GM08714 (cell line): ENCODE measurements around the gene DENND11.

Experiments
- H3K4me3 ChIP-seq: fragments of 200-500 bp; sonication (Bioruptor generic); 2 replicates; pipeline ENCODE4 v1.5.1; 2014; ENCODE audit warnings: mild to moderate bottlenecking, low read length, inconsistent platforms
- ZNF274 ChIP-seq: IDR thresholded peaks from 2 replicates; pipeline ENCODE4 v1.6.1; 2012; ENCODE audit warnings: mild to moderate bottlenecking, low read depth, low read length

DENND11 gene

GRCh38 chr7:141676618-141677017 lies 25.3 kb downstream of the DENND11 start:
- H3K4me3 ChIP-seq: no peak overlapping the region
- no peak for TF ChIP-seq ZNF274

DNA sequence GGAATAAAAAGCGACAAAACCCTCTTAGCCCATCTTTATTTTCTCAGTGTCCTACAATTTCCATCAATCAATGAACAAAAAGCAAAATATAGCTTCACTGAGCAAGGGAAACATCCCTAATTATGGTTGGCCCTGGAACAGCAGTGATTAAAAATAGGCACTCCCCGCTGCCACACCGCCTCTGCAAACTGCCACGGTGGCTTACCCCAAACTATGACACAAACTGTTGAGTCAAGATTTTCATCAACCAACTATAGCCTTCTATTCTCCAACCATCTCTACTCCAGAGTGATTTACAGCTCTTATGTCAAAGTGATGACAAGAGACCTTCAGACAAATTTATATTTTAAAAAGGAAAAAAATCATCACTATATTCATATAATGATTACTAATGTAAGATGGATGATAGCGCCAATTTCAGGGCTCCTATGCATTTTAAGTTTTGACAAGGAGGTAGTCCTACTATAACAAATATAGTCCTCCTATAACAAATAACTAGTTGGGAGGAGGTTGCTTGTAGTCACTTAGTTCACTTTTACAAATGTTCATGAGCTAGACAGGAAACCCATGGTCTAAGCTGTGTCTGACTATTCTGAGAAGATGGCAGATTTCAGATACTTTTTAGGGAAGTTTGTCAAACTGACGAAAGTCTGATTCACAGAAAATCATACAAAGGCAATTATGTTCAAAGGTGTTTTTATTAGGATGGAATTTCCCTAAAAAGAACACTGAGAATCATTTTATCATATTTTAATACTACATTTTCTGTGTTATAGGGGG lies 26.3 kb downstream of the DENND11 start:
- no peak overlapping the region for H3K4me3 ChIP-seq
- TF ChIP-seq ZNF274: no peak

DNA sequence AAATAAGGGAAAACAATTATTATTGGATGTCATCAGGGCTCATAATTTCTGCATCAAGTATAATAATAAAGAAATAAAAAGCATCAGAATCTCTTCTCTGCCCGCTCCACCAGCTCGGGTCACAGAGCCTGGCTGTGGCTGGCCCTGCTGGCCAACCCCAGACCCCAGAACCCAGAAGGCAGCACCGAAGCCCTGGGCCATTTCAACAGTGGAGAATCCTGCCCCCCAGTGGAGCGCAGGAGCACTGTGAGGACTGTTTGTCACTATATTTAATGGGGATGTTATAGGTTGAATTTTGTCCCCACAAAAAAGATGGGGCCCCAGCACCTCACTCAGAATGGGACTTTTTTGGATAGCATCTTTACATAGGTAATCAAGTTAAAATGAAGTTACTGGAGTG lies 27.3 kb downstream of the DENND11 start:
- no peak for TF ChIP-seq ZNF274
- no peak overlapping the region for H3K4me3 ChIP-seq

DNA sequence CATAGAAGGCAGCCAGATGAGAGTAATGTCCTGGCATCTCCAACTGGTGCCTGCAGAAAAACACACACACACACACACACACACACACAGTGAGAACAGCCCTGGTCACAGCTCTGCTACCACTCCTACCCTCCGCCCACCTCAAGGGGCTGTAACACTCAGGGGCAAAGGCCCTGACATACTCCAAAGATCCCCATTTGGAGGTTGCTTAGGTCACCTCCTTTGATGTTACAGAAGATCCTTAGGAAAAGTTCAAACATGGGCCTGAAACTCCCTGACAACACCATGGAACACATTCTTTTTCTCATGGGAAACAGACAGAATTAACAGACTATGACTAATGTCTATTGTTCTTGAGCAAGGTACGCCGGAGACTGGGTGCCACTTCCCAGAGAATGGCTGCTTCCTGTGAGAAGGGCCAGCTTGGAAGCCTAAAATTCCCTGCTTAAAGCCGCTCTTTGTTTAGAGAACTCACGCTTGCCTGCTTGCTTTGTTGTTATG lies 27.7 kb downstream of the DENND11 start:
- TF ChIP-seq ZNF274: no peak
- no peak overlapping the region for H3K4me3 ChIP-seq

DNA sequence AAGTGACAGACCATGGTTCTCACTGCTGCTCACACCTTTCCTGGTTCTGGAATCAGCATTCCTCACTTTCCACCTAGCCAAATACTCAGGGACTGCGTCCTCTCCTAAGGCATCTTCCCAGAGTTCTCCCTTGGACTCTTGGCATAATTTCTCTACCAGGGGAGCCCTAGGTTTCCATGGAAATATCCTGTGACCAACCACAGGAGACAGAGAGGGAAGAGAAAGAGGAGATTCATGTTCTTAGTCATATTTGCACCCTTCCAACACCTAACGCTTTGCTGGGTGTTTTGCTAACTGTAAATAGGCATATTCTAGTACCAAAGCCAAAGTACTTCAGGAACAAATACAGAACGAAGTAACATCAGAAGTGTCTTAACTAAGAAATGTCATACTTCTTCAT lies 28.6 kb downstream of the DENND11 start:
- no peak for TF ChIP-seq ZNF274
- no peak overlapping the region for H3K4me3 ChIP-seq

GRCh38 chr7:141671705-141672496 lies 30.1 kb downstream of the DENND11 start:
- TF ChIP-seq ZNF274: no peak
- no peak overlapping the region for H3K4me3 ChIP-seq

- no peak for TF ChIP-seq ZNF274
- no peak overlapping the region for H3K4me3 ChIP-seq
These were observed 33.1 kb downstream of the DENND11 start for GRCh38 chr7:141668853-141669252.

- H3K4me3 ChIP-seq: no peak overlapping the region
- TF ChIP-seq ZNF274: no peak
These were observed 35.9 kb downstream of the DENND11 start for GRCh38 chr7:141666071-141666470.

GRCh38 chr7:141665208-141666035 lies 36.5 kb downstream of the DENND11 start:
- no peak overlapping the region for H3K4me3 ChIP-seq
- TF ChIP-seq ZNF274: no peak

GRCh38 chr7:141664450-141664849 lies 37.5 kb downstream of the DENND11 start:
- H3K4me3 ChIP-seq: no peak overlapping the region
- no peak for TF ChIP-seq ZNF274

DNA sequence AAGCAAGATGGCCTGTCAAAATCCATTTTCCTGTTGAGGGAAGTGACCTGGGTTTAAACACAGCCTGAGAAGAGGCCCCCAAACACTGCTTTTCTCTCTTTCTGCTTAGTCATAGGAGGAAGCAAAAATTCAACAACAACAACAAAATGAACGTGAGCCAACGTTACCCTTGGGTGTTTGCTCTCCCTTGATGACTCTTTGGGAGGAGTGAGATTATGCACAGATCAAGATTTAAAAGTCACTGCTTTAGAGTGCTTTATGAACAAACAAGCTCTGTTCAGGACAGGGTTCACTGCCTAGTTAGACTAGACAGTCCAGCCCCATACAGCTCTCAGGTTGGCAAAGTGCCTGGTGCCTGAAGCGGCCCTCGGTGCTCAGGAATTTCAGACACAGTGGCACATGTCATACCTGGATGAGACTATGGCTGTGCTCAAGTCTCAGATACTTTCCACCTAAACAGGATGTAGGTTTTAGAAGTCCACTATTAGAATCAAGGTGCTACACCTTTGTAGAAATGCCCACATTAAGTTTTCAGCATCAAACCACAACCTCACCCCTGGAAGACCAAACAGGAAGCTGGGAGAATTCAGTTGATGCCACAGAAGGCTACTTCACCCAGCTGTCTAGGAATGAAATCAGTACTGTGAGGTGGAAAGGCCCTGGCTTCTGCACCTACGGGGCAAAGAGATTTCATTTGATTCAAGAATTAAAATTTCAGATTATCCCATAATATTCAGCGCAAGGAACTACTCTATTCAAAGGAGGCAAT lies 38.7 kb downstream of the DENND11 start:
- no peak for TF ChIP-seq ZNF274
- no peak overlapping the region for H3K4me3 ChIP-seq

GRCh38 chr7:141660259-141660658 lies 41.7 kb downstream of the DENND11 start:
- no peak for TF ChIP-seq ZNF274

GRCh38 chr7:141659501-141659900 lies 42.5 kb downstream of the DENND11 start:
- no peak for TF ChIP-seq ZNF274
- no peak overlapping the region for H3K4me3 ChIP-seq

More at GRCh38 chr7:141660259-141660658, 41.7 kb downstream of the DENND11 start:
- H3K4me3 ChIP-seq: no peak overlapping the region
